IMR-90 (cell line): Measurements from ENCODE around the gene MED17. TPM values are rescaled to one million over a fixed set of nuclear protein-coding genes. Genes with fewer than 3 reads are reported as not detected.

Source experiments
- ATAC-seq: fragments of 200-7000 bp; cut with Tn5 transposase; 2 replicates; pipeline ENCODE4 v1.9.1; 2020; ENCODE audit warnings: low read depth, mild to moderate bottlenecking, moderate library complexity
- BruUV-seq: library from RNA; stranded (reverse); fragments of 400-500 nt; replicated peaks from 2 replicates; lab custom pipeline; 2021; lab: Mats Ljungman, UMichigan
- CTCF ChIA-PET: fragments of 300-600 bp; formaldehyde crosslinking; extraction: SDS; loops from one replicate; lab custom pipeline; 2021; ENCODE audit warnings: antibody characterized with exemption; lab: Yijun Ruan, JAX
- POLR2A ChIA-PET: fragments of 300-600 bp; sonication (Branson Sonifier 250); formaldehyde crosslinking; loops from one replicate; lab custom pipeline; 2022; ENCODE audit warnings: antibody characterized with exemption; ENCODE audit not compliant: unreplicated experiment; lab: Charles Lee
- DNase-seq: peaks from one replicate; pipeline ENCODE4 v3.0.0; 2013
- H2AFZ ChIP-seq: replicated peaks from 2 replicates; pipeline ENCODE3; 2013; ENCODE audit warnings: low read length, mild to moderate bottlenecking; ENCODE audit not compliant: poor library complexity
- H2AK5ac ChIP-seq: 2 replicates; pipeline ENCODE4 v1.6.1; 2013; ENCODE audit warnings: low read depth, low read length, inconsistent platforms
- H2AK9ac ChIP-seq: replicated peaks from 2 replicates; pipeline ENCODE3; 2013; ENCODE audit warnings: mild to moderate bottlenecking, low read depth, low read length, moderate library complexity; ENCODE audit not compliant: poor library complexity
- H2BK120ac ChIP-seq: 2 replicates; pipeline ENCODE4 v1.6.1; 2013; ENCODE audit warnings: low read depth, low read length, inconsistent platforms
- H2BK15ac ChIP-seq: 3 replicates; pipeline ENCODE4 v1.6.1; 2013; ENCODE audit warnings: low read depth, low read length, inconsistent platforms
- H2BK20ac ChIP-seq: 2 replicates; pipeline ENCODE4 v1.6.1; 2013; ENCODE audit warnings: low read depth, mild to moderate bottlenecking, inconsistent platforms, low read length, moderate library complexity
- H2BK5ac ChIP-seq: 2 replicates; pipeline ENCODE4 v1.6.1; 2013; ENCODE audit warnings: mild to moderate bottlenecking, low read depth, low read length, inconsistent platforms; ENCODE audit not compliant: poor library complexity, severe bottlenecking
- H3K14ac ChIP-seq: replicated peaks from 2 replicates; pipeline ENCODE4 v1.6.1; 2013; ENCODE audit warnings: low read depth, low read length, inconsistent platforms
- H3K18ac ChIP-seq: 2 replicates; pipeline ENCODE4 v1.6.1; 2013; ENCODE audit warnings: low read depth, low read length, control low read depth
- H3K23ac ChIP-seq: 2 replicates; pipeline ENCODE4 v1.6.1; 2013; ENCODE audit warnings: low read depth, low read length, inconsistent platforms
- H3K27ac ChIP-seq: 2 replicates; pipeline ENCODE4 v1.5.1; 2013; ENCODE audit warnings: mild to moderate bottlenecking, control low read depth, low read length; ENCODE audit not compliant: insufficient read depth
- H3K27me3 ChIP-seq: 2 replicates; pipeline ENCODE4 v1.6.1; 2013; ENCODE audit warnings: low read length; ENCODE audit not compliant: control insufficient read depth, insufficient read depth
- H3K36me3 ChIP-seq: 2 replicates; pipeline ENCODE4 v1.6.1; 2013; ENCODE audit warnings: low read length, mixed read lengths; ENCODE audit not compliant: control insufficient read depth, insufficient read depth
- H3K4ac ChIP-seq: 2 replicates; pipeline ENCODE4 v1.6.1; 2013; ENCODE audit warnings: low read depth, low read length, inconsistent platforms
- H3K4me1 ChIP-seq: 2 replicates; pipeline ENCODE4 v1.6.1; 2013; ENCODE audit warnings: low read length, mixed read lengths; ENCODE audit not compliant: control insufficient read depth, insufficient read depth
- H3K4me2 ChIP-seq: 2 replicates; pipeline ENCODE4 v1.6.1; 2013; ENCODE audit warnings: low read depth, mild to moderate bottlenecking, control low read depth, low read length, moderate library complexity
- H3K4me3 ChIP-seq: 2 replicates; pipeline ENCODE4 v1.5.1; 2013; ENCODE audit warnings: low read depth, mild to moderate bottlenecking, control low read depth, low read length, moderate library complexity; ENCODE audit not compliant: insufficient read depth
- H3K56ac ChIP-seq: 2 replicates; pipeline ENCODE4 v1.6.1; 2013; ENCODE audit warnings: low read length, inconsistent platforms; ENCODE audit not compliant: insufficient read depth; ENCODE audit errors: extremely low read depth
- H3K79me1 ChIP-seq, 2 experiments: 2 replicates each; pipeline ENCODE4 v1.6.1; 2013; ENCODE audit warnings: low read length in 2 of 2, inconsistent platforms in 1 of 2, low read depth in 1 of 2
- H3K9ac ChIP-seq: 2 replicates; pipeline ENCODE4 v1.6.1; 2013; ENCODE audit warnings: low read depth, low read length, control low read depth
- H3K9me1 ChIP-seq: 2 replicates; pipeline ENCODE4 v1.6.1; 2013; ENCODE audit warnings: low read length, inconsistent platforms; ENCODE audit not compliant: insufficient read depth
- H3K9me3 ChIP-seq: 2 replicates; pipeline ENCODE4 v1.6.1; 2013; ENCODE audit warnings: low read length; ENCODE audit not compliant: control insufficient read depth, insufficient read depth
- H4K20me1 ChIP-seq: 2 replicates; pipeline ENCODE4 v1.6.1; 2013; ENCODE audit warnings: low read length, inconsistent platforms; ENCODE audit not compliant: insufficient read depth
- H4K5ac ChIP-seq: 2 replicates; pipeline ENCODE4 v1.6.1; 2013; ENCODE audit warnings: mild to moderate bottlenecking, low read depth, low read length, control low read depth
- H4K8ac ChIP-seq, 2 experiments: 2 replicates each; pipeline ENCODE4 v1.6.1; 2013; ENCODE audit warnings: low read depth in 2 of 2, low read length in 2 of 2, control low read depth in 1 of 2, inconsistent platforms in 1 of 2
- H4K91ac ChIP-seq: 2 replicates; pipeline ENCODE4 v1.6.1; 2013; ENCODE audit warnings: low read depth, low read length, inconsistent platforms; ENCODE audit not compliant: insufficient read depth
- BHLHE40 ChIP-seq: fragments of 150-350 bp; IDR thresholded peaks from 2 replicates; pipeline ENCODE4 v1.6.1; 2016; ENCODE audit warnings: mild to moderate bottlenecking, low read depth, low read length
- CEBPB ChIP-seq: IDR thresholded peaks from 2 replicates; pipeline ENCODE4 v1.6.1; 2012; ENCODE audit warnings: low read depth, low read length, improper control_type of control experiment
- CHD1 ChIP-seq: IDR thresholded peaks from 2 replicates; pipeline ENCODE4 v1.6.1; 2012; ENCODE audit warnings: low read depth, low read length, improper control_type of control experiment
- FOS ChIP-seq: fragments of 150-350 bp; IDR thresholded peaks from 2 replicates; pipeline ENCODE4 v1.6.1; 2016; ENCODE audit warnings: low read depth, low read length
- MAFK ChIP-seq: IDR thresholded peaks from 2 replicates; pipeline ENCODE4 v1.6.1; 2012; ENCODE audit warnings: low read depth, low read length, improper control_type of control experiment
- MAZ ChIP-seq: IDR thresholded peaks from 2 replicates; pipeline ENCODE4 v1.6.1; 2012; ENCODE audit warnings: low read depth, mild to moderate bottlenecking, low read length, improper control_type of control experiment, moderate library complexity, borderline replicate concordance
- MXI1 ChIP-seq: IDR thresholded peaks from 2 replicates; pipeline ENCODE4 v1.6.1; 2012; ENCODE audit warnings: low read depth, mild to moderate bottlenecking, low read length, moderate library complexity, borderline replicate concordance
- NFE2L2 ChIP-seq: fragments of 150-350 bp; IDR thresholded peaks from 2 replicates; pipeline ENCODE4 v1.6.1; 2016; ENCODE audit warnings: low read depth, mild to moderate bottlenecking, low read length
- POLR2A ChIP-seq: IDR thresholded peaks from 2 replicates; pipeline ENCODE4 v1.6.1; 2012; ENCODE audit warnings: mild to moderate bottlenecking, low read depth, low read length
- RAD21 ChIP-seq: IDR thresholded peaks from 2 replicates; pipeline ENCODE4 v1.6.1; 2012; ENCODE audit warnings: low read length, improper control_type of control experiment
- RCOR1 ChIP-seq: IDR thresholded peaks from 2 replicates; pipeline ENCODE4 v1.6.1; 2012; ENCODE audit warnings: mild to moderate bottlenecking, low read length, improper control_type of control experiment; ENCODE audit not compliant: insufficient replicate concordance
- RFX5 ChIP-seq: IDR thresholded peaks from 2 replicates; pipeline ENCODE4 v1.8.0; 2012; ENCODE audit warnings: low read depth, mild to moderate bottlenecking, low read length, moderate library complexity
- SMC3 ChIP-seq: fragments of 150-350 bp; IDR thresholded peaks from 2 replicates; pipeline ENCODE4 v1.6.1; 2016; ENCODE audit warnings: low read depth, mild to moderate bottlenecking, antibody characterized with exemption, low read length, moderate library complexity
- WGBS, 2 experiments: methylation state at CpG; one replicate each; pipeline versions ENCODE4 v1.1.5 to v1.1.7; 2013; ENCODE audit warnings: missing lambda C conversion rate in 2 of 2; ENCODE audit not compliant: insufficient read length in 1 of 2; ENCODE audit errors: extremely low coverage in 2 of 2; 5-methylcytosine and 5-hydroxymethylcytosine counted together
- dilution Hi-C: fragments of 300-500 bp; cut with HindIII; formaldehyde crosslinking; loops from one replicate; pipeline ENCODE4 v1.14.3; 2018; ENCODE audit warnings: low sequenced_read_pairs; ENCODE audit not compliant: unreplicated experiment
- in situ Hi-C: fragments of 300-500 bp; cut with MboI; formaldehyde crosslinking; loops from 3 replicates; pipeline ENCODE4 v1.14.3; 2019; ENCODE audit warnings: low sequenced_read_pairs, inconsistent platforms, mixed read lengths
- intact Hi-C: fragments of 100-400 bp; cut with micrococcal nuclease; formaldehyde crosslinking; loops from 2 replicates; pipeline ENCODE4 v1.10.0; 2022
- polyA plus RNA-seq, 3 experiments: library from polyadenylated mRNA; depleted of rRNA; stranded (reverse); fragments of >200 nt; gene quantifications; 2 replicates each; pipeline ENCODE4 v1.2.3, GENCODE V29; 2012; ENCODE audit warnings: low replicate concordance in 1 of 3
- total RNA-seq: library from RNA; depleted of rRNA; stranded (reverse); fragments of >200 nt; gene quantifications from 2 replicates; pipeline ENCODE4 v1.2.3, GENCODE V29; 2012
- TF ChIP-seq, protein P1 (sequence below): conservative IDR thresholded peaks from 2 replicates; pipeline ENCODE4 v1.5.1; 2012; ENCODE audit warnings: mild to moderate bottlenecking, low read depth, low read length, improper control_type of control experiment
- TF ChIP-seq, protein P2 (sequence below): fragments of 150-350 bp; IDR thresholded peaks from 2 replicates; pipeline ENCODE4 v1.6.1; 2017; ENCODE audit warnings: mild to moderate bottlenecking, antibody characterized with exemption, low read length, low read depth
- TF ChIP-seq, protein P3 (sequence below): fragments of 150-350 bp; IDR thresholded peaks from 2 replicates; pipeline ENCODE4 v1.6.1; 2016; ENCODE audit warnings: low read depth, mild to moderate bottlenecking, low read length, moderate library complexity, borderline replicate concordance

MED17 gene
- total and polyA plus RNA-seq, 2 of the 4 experiments (the other 2 are of a cell fraction) = 20.0 to 23.3 TPM

DNA sequence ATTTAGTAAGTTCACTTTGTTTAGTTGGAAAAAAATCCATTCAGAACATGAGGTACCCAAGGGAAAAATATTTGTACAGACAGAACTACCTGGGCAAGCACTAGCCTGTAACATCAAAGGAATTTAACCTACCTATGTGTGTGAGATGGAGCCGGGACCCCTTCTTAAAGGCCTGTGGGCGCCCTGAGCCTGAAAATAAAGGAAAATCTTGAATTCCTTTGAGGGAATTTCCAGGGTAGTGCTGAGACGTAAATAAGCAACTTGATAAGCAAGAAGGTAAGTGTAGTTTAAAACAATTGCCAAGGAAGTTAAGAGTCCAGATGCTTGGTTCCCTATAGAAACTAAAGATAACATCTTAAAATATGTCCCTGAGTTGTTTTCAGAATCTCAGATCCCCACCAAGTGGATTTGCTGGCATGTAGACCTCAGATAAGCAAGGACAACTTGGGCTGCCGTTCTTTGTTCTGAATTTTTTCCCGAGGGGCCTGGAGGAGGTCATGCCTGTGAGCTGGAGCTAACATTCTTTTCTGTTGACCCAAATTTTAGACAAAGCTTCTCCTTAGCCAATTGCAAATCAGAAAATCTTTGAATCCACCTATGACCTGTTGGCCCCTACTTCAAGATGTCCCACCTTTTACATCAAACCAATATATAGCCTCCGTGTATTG lies 31.0 kb downstream of the MED17 start:
- Histone ChIP-seq H2AFZ (no peak overlapping the region), H2BK120ac (no peak overlapping the region), H2BK20ac (no peak overlapping the region), H3K23ac (no peak overlapping the region), H4K5ac (no peak overlapping the region), H3K4me1 (no peaks in the 10 kb centered on the region), H3K27ac (no peak overlapping the region), H3K9ac (no peak overlapping the region), H4K20me1 (no peaks in the 10 kb centered on the region), H3K56ac (no peak overlapping the region), H2AK9ac (no peak overlapping the region), H3K9me1 (no peaks in the 10 kb centered on the region), H4K91ac (no peak overlapping the region), H3K36me3 (peaks cover 26% of the 10 kb centered on the region), H3K14ac (no peak overlapping the region), H2AK5ac (no peak overlapping the region), H2BK15ac (no peak overlapping the region), H4K8ac (no peak overlapping the region), H3K4me2 (no peak overlapping the region), H3K4ac (no peak overlapping the region), H3K27me3 (no peaks in the 10 kb centered on the region), H2BK5ac (no peak overlapping the region), H3K18ac (no peak overlapping the region), H3K4me3 (no peak overlapping the region), H3K9me3 (no peaks in the 10 kb centered on the region), H3K79me1 (0 out of 4 replicates have a peak, but pooled peaks cover 3% of the 10 kb centered on the region in 2 experiments)
- no peak for TF ChIP-seq MXI1
- TF ChIP-seq FOS = no peak
- TF ChIP-seq SMC3 = no peak
- TF ChIP-seq CEBPB = no peak
- no peak for TF ChIP-seq RCOR1
- TF ChIP-seq, protein P1, sequence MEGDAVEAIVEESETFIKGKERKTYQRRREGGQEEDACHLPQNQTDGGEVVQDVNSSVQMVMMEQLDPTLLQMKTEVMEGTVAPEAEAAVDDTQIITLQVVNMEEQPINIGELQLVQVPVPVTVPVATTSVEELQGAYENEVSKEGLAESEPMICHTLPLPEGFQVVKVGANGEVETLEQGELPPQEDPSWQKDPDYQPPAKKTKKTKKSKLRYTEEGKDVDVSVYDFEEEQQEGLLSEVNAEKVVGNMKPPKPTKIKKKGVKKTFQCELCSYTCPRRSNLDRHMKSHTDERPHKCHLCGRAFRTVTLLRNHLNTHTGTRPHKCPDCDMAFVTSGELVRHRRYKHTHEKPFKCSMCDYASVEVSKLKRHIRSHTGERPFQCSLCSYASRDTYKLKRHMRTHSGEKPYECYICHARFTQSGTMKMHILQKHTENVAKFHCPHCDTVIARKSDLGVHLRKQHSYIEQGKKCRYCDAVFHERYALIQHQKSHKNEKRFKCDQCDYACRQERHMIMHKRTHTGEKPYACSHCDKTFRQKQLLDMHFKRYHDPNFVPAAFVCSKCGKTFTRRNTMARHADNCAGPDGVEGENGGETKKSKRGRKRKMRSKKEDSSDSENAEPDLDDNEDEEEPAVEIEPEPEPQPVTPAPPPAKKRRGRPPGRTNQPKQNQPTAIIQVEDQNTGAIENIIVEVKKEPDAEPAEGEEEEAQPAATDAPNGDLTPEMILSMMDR = no peak
- TF ChIP-seq, protein P2, sequence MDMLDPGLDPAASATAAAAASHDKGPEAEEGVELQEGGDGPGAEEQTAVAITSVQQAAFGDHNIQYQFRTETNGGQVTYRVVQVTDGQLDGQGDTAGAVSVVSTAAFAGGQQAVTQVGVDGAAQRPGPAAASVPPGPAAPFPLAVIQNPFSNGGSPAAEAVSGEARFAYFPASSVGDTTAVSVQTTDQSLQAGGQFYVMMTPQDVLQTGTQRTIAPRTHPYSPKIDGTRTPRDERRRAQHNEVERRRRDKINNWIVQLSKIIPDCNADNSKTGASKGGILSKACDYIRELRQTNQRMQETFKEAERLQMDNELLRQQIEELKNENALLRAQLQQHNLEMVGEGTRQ = no peak
- no peak for TF ChIP-seq POLR2A
- no peak for TF ChIP-seq CHD1
- TF ChIP-seq RFX5 = no peak
- no peak for TF ChIP-seq RAD21
- no peak for TF ChIP-seq BHLHE40
- TF ChIP-seq NFE2L2 = no peak
- TF ChIP-seq, protein P3, sequence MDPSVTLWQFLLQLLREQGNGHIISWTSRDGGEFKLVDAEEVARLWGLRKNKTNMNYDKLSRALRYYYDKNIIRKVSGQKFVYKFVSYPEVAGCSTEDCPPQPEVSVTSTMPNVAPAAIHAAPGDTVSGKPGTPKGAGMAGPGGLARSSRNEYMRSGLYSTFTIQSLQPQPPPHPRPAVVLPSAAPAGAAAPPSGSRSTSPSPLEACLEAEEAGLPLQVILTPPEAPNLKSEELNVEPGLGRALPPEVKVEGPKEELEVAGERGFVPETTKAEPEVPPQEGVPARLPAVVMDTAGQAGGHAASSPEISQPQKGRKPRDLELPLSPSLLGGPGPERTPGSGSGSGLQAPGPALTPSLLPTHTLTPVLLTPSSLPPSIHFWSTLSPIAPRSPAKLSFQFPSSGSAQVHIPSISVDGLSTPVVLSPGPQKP = no peak
- TF ChIP-seq MAZ = no peak
- no peak for TF ChIP-seq MAFK
- dilution Hi-C loops = no loop called here
- no peak for ATAC-seq
- CTCF ChIA-PET = interaction anchor here (0.5 kb wide), 1 partner anchor 21 kb away, joined by 3 read pairs; no protein-coding TSS in a partner anchor
- POLR2A ChIA-PET = no interaction called here
- intact Hi-C loops = no loop called here
- WGBS, 2 experiments = no CpG with 5 or more reads among the region's 6 CpGs
- in situ Hi-C loops = no loop called here
- no peak for DNase-seq
- BruUV-seq = no TSS peak
